ENCODE data around the gene DNM2.

DNA sequence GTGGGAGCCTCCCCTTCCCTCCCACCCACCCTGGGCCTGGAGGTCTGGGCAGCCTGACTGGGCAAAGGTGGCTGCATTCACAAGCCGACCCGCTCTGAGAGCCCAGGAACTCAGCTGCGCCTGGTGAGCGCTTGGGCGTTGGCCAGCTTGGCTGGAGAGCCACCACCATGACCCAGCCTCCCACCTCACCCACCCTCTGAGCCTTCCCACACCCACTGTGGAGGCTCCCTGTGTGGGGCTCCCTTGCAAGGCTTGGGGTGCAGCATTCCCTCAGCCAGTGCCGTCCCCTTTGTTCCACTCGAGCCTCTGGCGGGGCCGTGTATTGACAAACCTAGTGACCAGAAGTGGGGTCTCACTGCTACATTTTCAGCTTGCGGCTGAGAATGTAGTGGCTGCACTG is 31.7 kb upstream of the DNM2 start:
- TF ChIP-seq ELF4 (IDR thresholded peaks at IDR 0.05), result no peak
- no peak for TF ChIP-seq FOXM1 (IDR thresholded peaks at IDR 0.05; ENCODE audit: borderline replicate concordance)
- no peak for TF ChIP-seq L3MBTL2 (conservative IDR thresholded peaks at IDR 0.05)
- TF ChIP-seq SUZ12 (IDR thresholded peaks at IDR 0.05), result no peak
- no peak for TF ChIP-seq BHLHE40 (IDR thresholded peaks at IDR 0.05; ENCODE audit: borderline replicate concordance)
- TF ChIP-seq SP1 (IDR thresholded peaks at IDR 0.05), result no peak
- no peak for TF ChIP-seq ZNF384 (IDR thresholded peaks at IDR 0.05)

All from HEK293T (cell line).